NCI-H2227 treated with DMSO at 0.1 percent for 48 hours (cell line): ENCODE results near the gene TSHZ2.

Source experiments
- DNase-seq: peaks from one replicate; lab custom pipeline; 2025; lab: John Stamatoyannopoulos, UW

The TSHZ2 gene

DNA sequence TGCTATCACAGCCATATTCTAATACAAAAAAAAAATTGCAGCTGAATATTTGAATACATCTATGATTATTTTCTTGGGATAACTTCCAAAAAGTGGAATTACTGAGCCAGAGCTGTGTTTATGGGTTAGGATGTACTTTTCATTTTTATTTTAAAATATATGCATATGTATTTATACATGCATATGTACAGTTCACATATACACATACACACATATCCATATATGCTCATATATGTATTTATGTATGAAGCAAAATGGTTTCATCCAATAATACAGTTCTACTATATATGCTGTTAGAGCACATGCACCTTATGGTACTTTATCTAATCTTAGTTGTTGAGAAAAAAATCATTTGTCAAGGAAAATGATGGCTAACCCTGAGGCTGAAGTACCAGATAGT lies 54.9 kb downstream of the TSHZ2 start:
- DNase-seq: no peak

DNA sequence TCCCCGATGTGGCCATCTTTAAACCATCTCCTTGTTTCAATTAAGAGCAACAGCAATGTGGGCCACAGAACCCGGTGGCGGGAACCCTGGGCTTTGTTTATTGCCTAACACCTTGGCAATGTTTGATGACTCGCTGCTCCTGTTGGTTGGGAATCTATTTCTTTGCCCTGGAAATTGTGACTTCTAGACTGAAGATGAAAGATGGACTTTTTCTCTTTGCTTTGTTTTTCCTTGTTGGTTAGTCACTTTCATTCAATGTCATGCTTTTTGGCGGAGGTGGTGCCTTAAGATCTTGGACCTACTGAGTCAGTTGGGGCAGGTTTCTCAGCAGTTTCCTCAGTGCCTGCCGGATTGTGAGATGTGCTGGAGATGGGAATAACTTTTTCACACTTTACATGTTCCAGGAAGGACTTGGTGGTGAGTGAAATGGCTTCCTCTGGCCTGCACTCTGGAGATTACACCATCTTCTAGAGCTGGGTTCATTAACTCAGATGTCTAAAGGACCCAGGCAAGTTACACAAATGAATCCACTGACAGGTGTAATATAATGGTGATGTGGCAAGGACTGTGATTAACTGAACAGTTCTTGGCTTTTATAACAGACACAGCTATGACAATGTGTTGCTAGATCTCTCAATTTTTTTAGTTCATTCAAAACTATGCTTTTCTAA lies 56.3 kb downstream of the TSHZ2 start:
- no peak for DNase-seq

DNA sequence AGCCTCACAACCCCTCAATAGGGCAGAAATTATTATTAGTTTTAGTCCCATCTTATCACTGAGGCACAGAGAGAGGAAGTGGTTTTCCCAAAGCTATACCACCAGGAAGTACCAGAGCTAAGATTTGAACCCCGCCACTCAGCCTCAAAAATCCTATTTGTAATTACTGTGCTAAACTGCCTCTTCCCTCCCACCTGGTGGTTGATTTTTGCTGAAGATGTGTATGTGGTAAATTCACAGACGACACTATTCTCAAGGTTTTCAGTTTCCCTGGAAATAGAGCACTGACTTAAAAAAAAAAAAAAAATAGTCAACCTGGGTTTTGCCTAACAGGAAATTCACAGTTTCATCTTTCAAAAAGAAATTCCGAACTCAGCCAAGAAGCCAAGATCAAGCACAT lies 57.9 kb downstream of the TSHZ2 start:
- no peak for DNase-seq

DNA sequence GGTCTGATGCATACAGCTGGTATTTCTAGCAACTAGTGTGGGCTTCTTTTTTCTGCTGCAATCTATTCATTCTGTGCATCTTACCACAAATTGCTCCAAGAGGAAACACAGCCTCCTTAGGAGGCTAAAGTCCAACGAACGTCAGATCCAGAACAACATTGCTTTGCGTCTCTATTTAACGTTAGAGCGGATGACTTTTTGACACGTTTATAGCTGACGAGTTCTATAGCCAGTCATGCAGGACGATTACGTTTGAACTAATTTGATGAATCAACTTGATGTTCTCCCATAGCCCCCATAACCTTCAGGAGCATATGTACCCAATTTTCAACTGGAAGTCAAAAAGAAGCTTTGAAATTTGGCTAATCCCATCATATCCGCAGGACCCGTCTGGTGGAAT lies 59.9 kb downstream of the TSHZ2 start:
- DNase-seq: no peak

DNA sequence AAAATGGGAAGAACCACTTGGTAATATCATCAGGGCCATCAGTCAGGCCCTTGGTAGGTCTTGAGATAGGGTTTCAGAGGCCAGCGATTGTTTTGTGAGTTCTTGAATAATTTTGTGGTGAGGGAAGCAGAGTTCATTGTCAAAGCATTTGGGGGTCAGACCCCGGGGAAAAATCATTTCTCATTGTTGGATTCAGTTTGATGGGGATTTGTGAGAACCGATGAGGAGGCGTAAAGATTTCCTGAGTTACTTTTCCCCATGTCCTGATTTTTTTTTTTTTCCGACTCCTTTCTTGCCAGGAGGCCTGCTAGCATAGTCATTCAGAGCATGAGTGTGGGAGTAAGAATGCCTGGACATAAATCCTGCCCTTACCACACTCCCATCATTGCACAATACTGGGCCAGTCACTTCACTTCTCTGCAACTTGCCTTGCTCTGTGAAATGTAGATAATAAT lies 60.3 kb downstream of the TSHZ2 start:
- no peak for DNase-seq

DNA sequence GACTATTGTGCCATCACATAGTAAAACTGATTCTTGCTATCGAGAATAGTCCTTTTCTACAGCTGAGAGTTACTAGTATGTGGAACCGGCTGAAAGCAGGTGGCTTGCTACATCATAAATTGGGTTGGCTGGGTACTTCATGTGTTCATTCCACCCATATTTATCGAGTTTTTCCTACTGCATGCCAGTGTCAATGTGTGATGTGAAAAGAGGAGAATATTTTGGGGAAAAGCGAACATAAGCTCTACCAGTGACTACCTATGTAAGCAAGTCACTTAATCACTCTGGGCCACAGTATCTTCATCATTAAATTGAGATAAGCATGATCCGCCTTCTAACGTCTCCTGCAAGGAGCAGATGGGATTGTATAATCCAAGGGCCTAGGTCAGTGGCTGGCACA lies 61.0 kb downstream of the TSHZ2 start:
- DNase-seq: no peak

DNA sequence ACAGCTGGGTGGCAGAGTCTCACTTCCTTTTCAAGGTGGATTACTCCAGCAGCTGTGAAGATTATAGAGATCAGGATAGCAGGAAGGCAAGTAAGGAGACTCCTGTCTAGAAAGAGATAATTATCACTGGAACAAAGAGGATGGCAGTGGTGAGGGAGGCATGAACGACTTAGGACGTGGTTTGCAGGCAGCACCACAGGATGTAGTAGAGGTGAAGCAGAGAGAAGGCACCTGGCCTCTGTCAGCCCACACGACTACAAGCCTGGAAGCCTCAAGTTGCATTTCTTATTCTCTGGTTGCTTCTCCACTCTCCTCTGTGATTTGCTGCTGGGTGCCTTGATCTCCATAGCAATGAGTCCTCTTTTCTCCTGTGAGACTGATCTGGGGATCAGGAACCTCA lies 62.7 kb downstream of the TSHZ2 start:
- DNase-seq: no peak

DNA sequence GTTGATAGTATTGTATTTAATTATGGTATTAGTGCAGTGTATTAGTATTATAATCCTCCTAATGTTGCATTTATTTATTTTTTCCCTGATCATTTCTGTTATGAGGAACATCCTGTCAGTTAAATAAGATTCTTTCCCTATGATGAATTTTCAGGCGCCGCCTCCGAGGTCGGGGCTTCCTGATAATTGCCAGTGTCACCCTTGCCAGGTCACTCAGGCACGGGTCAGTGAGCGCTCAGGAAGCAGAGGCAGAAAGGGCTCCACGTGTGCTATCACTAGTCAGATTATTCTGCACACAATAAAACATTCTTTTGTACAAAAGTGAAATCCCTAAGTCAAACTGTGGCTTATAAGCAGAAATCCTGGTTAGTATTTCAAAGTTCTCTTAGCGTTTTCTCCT lies 64.8 kb downstream of the TSHZ2 start:
- DNase-seq: no peak

DNA sequence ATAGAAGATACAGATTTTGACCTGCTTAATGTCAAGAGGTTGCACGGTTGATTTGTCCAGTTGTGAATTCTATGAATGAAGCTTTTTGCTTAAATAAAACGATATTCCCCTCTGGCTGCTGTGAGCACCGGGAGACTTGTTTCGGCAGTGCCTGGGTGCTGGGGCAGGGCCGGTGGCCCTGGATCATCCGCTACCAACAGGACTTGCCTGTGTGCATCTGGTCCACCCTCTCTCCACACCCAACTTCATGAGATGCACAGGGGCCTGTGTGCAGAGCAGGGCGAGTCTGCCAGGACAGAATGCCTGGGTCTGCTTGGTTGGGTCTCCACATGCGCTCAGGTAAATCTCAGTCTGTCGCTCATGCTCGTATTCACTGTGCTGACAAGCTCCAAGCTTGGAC lies 65.5 kb downstream of the TSHZ2 start:
- no peak for DNase-seq

DNA sequence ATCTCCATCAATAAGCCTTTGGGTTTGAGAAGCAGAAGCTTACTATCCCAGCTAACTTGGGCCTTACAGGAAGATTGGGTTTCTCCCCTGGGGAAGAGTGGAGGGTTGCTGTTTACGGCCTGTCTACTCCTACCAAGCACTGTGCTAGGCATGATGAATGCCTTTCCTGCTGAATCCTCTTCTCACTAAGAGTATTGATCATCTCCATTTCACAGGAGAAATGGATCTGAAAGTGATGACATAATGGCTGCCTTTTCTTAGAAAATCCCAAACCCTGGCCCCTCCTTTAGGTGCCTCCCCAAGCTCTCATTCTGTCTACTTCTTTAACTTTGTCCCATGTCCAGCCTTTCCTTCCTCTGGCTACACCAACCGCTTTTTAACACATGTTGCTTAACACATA lies 66.1 kb downstream of the TSHZ2 start:
- no peak for DNase-seq

DNA sequence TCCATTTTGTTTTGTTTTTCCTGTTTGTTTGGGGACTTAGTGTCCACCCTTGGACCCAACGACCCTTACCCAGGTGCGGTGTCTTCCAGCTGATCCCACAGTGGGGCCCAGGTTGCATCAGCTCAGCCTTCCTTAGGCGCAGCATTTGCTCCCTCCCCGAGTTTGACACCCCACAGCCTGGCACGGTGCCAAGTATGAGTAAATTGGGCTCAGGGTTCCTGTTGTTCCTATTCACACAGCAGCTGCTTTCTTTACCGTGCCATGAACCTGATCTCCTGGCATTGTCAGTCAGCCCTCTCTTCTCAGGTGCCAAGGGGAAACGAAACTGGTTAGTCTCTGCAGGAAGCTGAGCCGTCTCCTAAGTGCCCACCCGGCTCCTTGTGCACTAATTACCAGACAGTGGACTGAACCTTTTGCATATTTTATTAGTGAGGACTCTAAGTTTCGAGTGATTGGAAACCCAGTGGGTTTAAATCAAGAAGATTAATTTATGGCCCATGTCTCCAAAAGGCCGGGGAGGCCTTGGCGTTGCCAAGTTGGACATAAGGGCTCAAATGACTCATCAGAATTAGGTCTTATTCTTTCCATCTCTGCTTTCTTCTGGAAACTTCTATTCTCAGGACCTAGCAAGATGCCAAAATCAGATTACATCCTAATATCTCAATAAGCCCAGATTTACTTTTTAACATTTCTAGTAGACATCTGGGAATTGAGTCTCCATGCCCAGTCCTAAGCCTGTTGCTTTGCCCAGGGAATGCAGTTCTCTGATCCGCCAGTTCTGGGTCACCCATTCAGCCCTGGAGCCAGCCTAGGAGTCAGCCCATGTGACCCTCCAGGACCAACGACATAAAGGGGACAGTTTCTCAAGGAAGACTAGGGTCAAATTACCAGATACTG lies 68.8 kb downstream of the TSHZ2 start:
- DNase-seq: no peak

DNA sequence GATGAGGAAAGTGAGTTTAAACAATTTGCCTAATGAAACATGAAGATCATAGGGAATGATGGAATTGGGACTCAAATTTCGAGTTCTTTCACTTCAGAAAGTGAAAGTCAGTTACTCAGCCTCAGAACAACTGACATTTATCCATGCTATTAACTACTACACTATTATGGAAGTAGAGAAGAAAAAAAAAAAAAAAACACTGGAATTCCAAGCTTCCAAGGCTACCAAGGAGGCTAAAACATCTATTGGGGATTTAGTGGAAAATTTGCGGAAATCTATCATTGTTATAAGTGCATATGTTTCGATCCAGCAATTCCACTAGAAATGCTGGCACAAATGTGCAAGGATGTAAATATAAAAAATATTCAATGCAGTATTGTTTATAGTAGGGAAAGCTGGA lies 70.4 kb downstream of the TSHZ2 start:
- DNase-seq: no peak

DNA sequence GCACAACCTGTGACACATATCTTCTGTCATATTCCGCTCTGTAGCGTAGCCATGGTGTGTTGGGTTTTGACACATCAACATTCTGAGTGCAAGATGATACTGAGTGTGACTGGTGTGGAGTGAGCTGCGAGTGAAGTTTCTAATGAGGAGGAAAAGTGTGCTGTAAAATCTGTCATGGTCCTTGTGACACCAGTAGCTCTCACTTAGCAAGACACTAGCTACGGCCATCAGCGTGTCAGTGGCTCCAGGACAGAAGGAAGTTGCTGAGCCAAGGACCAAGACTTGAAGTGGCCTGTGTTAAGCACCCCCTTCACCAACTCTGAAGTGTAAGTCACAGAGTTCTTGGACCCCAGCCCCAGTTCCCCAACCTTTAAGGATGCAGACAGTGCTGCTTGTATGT lies 72.1 kb downstream of the TSHZ2 start:
- DNase-seq: no peak

DNA sequence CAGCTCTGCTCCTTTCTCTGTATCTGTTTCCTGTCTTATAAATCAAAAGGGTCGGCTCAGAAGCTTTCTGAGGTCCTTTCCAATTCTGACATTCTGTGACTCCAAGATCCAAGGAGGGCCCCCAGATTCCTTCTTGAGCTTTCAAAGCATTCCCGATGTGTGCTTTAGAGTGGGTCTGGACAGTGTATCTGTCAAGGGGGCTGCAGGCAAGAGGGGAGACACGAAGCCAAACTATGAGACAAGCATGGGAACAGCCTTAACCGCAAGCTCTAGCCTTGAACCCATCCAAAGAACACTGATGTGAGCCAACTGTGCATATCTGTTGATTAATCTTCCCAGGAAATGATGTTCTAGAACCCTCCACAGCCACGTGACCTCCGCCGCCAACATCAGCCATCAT lies 73.8 kb downstream of the TSHZ2 start:
- no peak for DNase-seq

DNA sequence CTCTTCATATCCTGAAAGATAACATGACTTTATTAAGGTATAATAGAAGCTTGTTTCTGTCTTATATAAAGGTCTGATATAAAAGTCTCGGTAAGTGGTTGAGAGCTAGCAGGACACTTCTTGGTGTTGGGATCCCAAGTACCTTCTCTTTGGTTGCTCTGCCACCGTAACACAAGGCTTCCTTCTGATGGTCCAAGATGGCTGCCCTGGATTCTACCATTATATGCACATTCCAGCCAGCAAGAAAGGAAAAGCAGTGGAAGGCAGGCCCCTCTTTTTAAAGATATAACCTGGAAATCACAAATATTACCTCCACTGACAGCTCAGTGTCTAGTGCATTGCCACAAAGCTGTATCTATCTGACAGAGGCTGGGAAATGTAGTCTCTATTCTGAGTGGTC lies 75.0 kb downstream of the TSHZ2 start:
- DNase-seq: no peak

DNA sequence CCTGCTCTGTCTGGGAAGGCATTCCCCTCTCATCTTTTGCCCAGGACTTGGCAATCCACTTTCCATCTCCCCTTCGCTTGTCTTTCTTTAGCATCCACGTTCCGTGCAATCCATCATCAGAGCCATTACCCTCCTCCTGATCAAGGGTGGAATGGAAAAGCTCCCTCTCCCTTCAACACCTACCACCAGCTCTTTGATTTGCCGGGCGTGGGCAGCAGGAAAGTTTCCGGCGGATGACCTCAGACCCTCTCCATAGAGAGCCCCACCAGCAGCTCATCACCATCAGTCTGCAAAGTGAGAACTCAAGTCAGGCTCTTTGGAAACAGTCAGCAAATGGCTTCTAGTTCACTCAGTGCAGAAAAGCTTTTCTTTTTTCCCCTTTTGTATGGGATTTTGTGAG lies 76.2 kb downstream of the TSHZ2 start:
- no peak for DNase-seq

DNA sequence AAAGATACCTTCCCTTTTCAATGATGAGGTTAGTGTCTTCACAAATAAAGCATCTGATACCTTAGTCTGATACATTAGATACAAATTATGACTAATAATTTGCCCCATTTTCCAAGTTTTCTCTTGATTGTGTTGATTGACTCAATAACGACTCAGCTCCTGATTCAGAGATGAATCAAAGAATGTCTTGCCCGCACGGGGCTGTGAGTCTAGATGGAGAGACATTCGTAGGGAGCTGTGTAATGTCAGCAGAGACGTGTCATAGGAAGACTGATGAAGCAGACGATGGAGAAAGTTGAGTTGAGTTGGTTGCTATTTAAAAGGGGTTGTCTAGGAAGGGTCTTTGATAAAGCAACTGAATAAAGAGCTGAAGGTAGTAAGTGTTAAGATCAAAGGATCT lies 78.2 kb downstream of the TSHZ2 start:
- no peak for DNase-seq

DNA sequence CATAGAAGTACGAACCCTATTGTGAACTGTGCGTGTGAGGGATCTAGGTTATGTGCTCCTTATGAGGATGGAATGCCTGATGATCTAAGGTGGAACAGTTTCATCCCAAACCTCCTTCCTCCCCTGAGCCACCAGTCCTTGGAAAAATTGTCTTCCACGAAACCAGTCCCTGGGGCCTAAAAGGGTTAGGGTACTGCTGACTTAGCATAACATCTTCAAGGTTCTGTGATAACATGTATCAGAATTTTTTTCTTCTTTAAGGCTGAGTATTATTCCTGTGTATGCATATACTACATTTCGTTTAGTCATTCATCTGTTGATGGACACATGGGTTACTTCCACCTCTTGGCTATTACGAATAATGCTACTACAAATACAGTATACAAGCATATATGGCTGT lies 80.2 kb downstream of the TSHZ2 start:
- no peak for DNase-seq

DNA sequence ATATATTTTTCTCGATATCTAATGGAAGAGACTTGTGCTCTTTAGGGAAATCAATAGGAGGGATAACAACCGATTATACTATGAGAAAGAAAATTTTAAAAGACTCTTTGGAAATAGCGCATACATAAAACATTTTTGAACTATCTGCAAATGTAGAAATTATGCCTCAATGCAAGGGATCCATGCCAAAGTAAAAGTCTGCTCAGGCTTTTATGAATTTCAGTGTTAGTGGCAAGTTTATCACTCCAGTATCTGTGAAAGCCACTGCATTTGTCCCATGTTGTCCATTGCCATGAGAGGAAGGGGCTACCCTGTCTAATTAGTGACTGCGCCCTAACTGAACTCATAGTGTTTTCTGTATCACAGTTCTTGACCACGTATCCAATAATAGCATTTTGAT lies 81.4 kb downstream of the TSHZ2 start:
- DNase-seq: no peak

DNA sequence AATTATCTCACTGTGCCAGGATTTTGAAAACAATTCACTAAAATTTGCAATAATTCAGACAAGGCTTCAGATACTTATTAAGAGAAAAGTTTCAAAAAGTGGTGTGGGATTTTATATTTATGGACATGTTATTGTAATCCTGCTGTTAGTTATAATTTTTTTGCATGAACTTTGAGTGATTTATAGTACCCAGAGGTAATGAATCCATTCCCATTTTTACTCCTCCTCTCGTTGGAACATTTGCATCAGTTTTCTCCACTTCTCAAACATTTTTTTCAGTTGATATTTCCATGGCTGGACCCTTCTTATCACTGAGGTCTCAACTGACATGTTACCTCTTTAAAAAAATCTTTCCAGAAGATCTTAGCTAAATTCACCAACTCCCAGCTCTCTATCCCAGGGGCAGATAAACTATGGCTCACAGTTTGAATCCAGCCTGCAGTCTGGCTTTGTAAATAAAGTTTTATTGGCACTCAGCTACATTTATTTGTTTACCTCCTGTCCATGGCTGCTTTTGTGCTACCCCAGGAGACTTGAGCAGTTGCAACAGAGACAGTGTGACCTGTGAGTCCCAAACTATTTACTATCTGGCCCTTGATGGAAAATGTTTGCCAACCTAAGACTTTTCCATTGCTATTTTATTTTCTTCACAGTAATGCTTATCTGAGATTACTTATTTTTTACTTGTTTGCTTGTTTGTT lies 83.4 kb downstream of the TSHZ2 start:
- DNase-seq: no peak

DNA sequence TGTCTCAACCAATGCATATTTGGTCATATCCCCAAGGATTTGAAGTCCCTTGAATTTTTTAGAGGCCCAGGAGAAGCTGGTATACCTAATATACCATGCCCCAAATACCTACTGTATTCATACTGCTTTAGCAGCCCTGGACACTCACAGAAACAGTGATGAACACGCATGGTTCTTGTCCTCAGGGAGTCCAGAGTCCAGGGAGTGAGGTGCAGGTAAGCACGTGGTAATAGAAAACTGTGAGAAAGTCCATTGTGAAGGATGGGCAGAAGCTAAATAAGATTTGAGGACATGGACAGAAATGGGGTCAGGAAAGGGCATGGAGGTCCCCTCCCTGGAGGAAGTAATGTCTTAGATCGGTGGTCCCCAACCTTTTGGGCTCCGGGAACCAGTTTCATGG lies 85.4 kb downstream of the TSHZ2 start:
- no peak for DNase-seq

DNA sequence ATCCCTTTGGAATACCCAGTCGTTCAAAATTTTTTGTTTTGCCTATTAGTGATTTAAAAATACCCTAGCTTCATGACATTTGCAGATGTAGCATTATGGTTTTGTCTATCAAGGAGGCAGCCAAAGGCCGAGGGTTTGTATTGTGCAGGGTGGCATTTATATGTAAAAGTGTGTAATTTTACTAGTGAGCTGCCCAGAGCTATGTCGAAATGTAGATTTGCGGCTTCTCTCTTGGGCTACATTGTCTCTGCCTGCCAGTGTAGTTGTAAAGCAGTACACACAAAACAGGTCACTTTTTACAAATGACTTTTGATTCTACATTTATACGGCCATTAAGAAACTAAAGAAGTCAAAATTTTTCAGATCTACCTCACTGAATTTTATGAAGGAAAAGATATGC lies 87.7 kb downstream of the TSHZ2 start:
- DNase-seq: no peak
